HG03095 (cell line): ENCODE measurements around the gene PPP1R13B.

Source experiments
- ATAC-seq: cut with Tn5 transposase; IDR thresholded peaks from one replicate; pipeline ENCODE4 v1.9.1; 2021; ENCODE audit warnings: moderate library complexity; ENCODE audit not compliant: unreplicated experiment

PPP1R13B gene

DNA sequence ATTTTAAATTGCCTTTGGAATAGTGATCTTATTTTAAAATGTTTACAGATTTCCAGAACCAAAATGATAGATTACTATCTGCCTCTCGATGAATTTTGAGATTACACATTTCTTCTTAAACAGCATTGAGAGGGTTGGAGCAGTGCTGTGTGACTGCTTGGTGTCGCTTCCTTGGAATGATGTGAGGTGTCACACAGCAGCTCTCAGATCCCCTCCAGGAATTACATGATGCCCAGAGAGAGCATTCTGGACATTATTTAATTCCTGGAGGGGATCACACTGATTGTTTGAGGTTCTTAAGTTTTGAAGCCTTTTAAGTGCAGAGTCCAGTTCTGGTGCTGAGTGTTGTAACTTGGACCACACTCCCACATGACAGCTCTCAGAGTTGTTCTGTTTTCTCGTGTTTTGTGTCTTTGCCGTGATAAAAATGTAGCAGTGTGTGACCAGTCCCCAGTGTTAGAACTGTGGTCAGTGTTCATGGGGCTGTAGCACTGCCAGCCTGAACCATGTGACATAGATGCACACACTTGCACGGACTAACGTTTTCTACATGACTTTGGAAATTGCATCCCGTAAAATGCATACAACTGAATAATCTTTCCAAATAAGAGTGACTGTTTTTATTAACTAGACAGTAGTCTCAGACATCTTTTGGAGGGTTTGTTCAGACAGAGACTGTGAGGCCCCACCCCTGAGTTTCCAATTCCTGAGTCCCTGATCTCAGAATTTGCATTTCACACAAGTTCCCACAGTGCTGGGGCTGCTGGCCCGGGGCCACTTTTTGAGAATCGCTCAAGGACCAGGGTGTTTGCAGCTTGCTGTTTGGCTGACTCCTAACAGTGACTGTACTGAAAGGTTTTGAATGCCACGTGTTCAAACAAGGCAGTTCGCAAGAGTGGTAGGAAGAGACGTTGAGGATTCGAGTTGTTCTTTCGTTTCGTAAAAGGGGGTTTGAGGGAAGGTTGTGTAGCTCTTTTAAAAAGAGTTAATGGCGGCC, 158.2 kb downstream of the PPP1R13B start:
- ATAC-seq: peak; percentile 41

GRCh38 chr14:103688441-103688840, 158.9 kb downstream of the PPP1R13B start:
- ATAC-seq: no peak

DNA sequence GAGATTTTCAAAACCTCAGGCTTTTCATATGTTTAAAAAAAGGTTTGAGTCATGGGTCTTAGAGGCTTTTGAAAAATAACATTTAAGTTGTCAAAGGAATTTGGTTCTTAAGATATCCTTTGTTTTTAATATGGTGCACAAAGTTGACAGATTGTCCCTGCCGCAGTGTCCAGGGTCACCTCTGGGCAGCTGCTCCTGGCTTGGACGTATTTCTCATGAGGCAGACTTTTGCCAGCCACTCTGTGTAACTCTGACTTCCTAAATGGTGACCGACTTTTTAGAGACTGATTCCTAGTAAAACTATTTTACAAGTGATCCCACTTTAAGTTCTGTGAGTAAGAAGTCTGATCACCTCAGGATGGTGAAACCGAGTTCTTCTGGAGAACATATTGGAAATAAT, 159.7 kb downstream of the PPP1R13B start:
- ATAC-seq: no peak

- ATAC-seq: no peak
Observed at GRCh38 chr14:103686831-103687485, 160.4 kb downstream of the PPP1R13B start.

- no peak for ATAC-seq
Observed at GRCh38 chr14:103685276-103686211, 161.8 kb downstream of the PPP1R13B start.

DNA sequence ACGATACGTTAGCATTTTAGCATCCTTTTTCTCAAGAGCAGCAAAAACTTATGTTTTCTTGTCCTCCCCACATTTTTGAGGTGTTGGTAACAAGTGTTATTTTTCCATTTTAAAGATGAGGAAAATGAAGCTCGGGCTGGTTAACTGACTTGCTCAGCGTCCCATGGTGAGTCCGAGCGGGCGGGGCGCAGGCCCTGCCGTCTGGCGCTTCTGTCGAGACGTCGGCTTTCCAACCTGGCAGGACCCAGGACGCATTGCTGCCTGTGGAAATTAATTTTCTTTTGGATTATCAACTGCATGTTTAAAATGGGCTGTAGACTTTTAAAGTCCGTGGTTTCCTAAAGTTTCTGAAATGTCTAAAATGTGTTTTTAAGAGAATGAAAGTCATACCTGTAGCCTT, 162.5 kb downstream of the PPP1R13B start:
- no peak for ATAC-seq

- no peak for ATAC-seq
Observed at GRCh38 chr14:103684471-103684870, 162.9 kb downstream of the PPP1R13B start.
